ENCODE measurements around the gene ATP8B1. TPM values are rescaled to one million over a fixed set of nuclear protein-coding genes. Genes with fewer than 3 reads are reported as not detected.

ATP8B1 gene
- total RNA-seq, 1 donor from 2014 or later: 0.15 TPM

GRCh38 chr18:57809190-57809589 is 6.1 kb upstream of the ATP8B1 start:
- peaks cover 15% of the 10 kb centered on the region for H3K27me3 Mint-ChIP-seq (ENCODE audit: insufficient read depth, low read depth)
- H3K36me3 ChIP-seq: no peaks in the 10 kb centered on the region
- no peak overlapping the region for H3K27ac Mint-ChIP-seq
- no peaks in the 10 kb centered on the region for H3F3A ChIP-seq (ENCODE audit: low read depth)
- no peak overlapping the region for H3K4me3 Mint-ChIP-seq
- H3K9me3 ChIP-seq (ENCODE audit: low read depth): no peaks in the 10 kb centered on the region
- no peak overlapping the region for H3K4me3 ChIP-seq
- H3K27ac ChIP-seq: no peak overlapping the region
- H3K4me1 Mint-ChIP-seq: no peaks in the 10 kb centered on the region
- H2AFZ ChIP-seq (replicated peaks): no peak overlapping the region
- peaks cover 44% of the 10 kb centered on the region for H3K27me3 ChIP-seq
- no peaks in the 10 kb centered on the region for H3K4me1 ChIP-seq
- no peak overlapping the region for H3K4me2 ChIP-seq
- H4K20me1 ChIP-seq (ENCODE audit: low read depth): no peaks in the 10 kb centered on the region
- no peaks in the 10 kb centered on the region for H3K79me2 ChIP-seq (ENCODE audit: low read depth)
- H3K9ac ChIP-seq: no peak overlapping the region
- peaks cover 6% of the 10 kb centered on the region for H3K9me3 Mint-ChIP-seq
- TF ChIP-seq CTCF (IDR thresholded peaks at IDR 0.05) (no peak), EZH2 (IDR thresholded peaks at IDR 0.05) (no peak), EZH2phosphoT487 (IDR thresholded peaks at IDR 0.05) (no peak)
- DNase-seq (ENCODE audit: low spot score): no peak
- H3K36me3 Mint-ChIP-seq: peaks cover 5% of the 10 kb centered on the region

- DNase-seq (ENCODE audit: low spot score): no peak
- H3K4me1 ChIP-seq: peaks cover 2% of the 10 kb centered on the region
- H3K27ac Mint-ChIP-seq: no peak overlapping the region
- TF ChIP-seq EZH2 (IDR thresholded peaks at IDR 0.05) (no peak), CTCF (IDR thresholded peaks at IDR 0.05) (no peak), EZH2phosphoT487 (IDR thresholded peaks at IDR 0.05) (no peak)
- no peak overlapping the region for H3K4me3 Mint-ChIP-seq
- no peaks in the 10 kb centered on the region for H3K9me3 ChIP-seq (ENCODE audit: low read depth)
- peaks cover 27% of the 10 kb centered on the region for H3K27me3 Mint-ChIP-seq (ENCODE audit: insufficient read depth, low read depth)
- H3K36me3 ChIP-seq: no peaks in the 10 kb centered on the region
- H3K79me2 ChIP-seq (ENCODE audit: low read depth): no peaks in the 10 kb centered on the region
- no peak overlapping the region for H3K4me3 ChIP-seq
- H3K27ac ChIP-seq: no peak overlapping the region
- no peaks in the 10 kb centered on the region for H3K9me3 Mint-ChIP-seq
- H3K36me3 Mint-ChIP-seq: no peaks in the 10 kb centered on the region
- H3K27me3 ChIP-seq: peaks cover 61% of the 10 kb centered on the region
- peaks cover 3% of the 10 kb centered on the region for H3F3A ChIP-seq (ENCODE audit: low read depth)
- H2AFZ ChIP-seq (replicated peaks): no peak overlapping the region
- H4K20me1 ChIP-seq (ENCODE audit: low read depth): peaks cover 2% of the 10 kb centered on the region
- no peak overlapping the region for H3K9ac ChIP-seq
- no peak overlapping the region for H3K4me2 ChIP-seq
- no peaks in the 10 kb centered on the region for H3K4me1 Mint-ChIP-seq
Measured at GRCh38 chr18:57807336-57808117, 4.4 kb upstream of the ATP8B1 start.

- H3K27ac Mint-ChIP-seq: no peak overlapping the region
- DNase-seq (ENCODE audit: low spot score): no peak
- Histone ChIP-seq H4K20me1 (ENCODE audit: low read depth) (peaks cover 8% of the 10 kb centered on the region), H3K4me2 (no peak overlapping the region), H3K9me3 (ENCODE audit: low read depth) (no peaks in the 10 kb centered on the region), H3K4me3 (no peak overlapping the region), H2AFZ (replicated peaks) (no peak overlapping the region), H3K36me3 (no peaks in the 10 kb centered on the region), H3F3A (ENCODE audit: low read depth) (peaks cover 3% of the 10 kb centered on the region), H3K27me3 (peaks cover 67% of the 10 kb centered on the region), H3K79me2 (ENCODE audit: low read depth) (no peaks in the 10 kb centered on the region), H3K9ac (no peak overlapping the region), H3K27ac (no peak overlapping the region), H3K4me1 (peaks cover 6% of the 10 kb centered on the region)
- peaks cover 6% of the 10 kb centered on the region for H3K4me1 Mint-ChIP-seq
- TF ChIP-seq EZH2 (IDR thresholded peaks at IDR 0.05) (no peak), EZH2phosphoT487 (IDR thresholded peaks at IDR 0.05) (no peak), CTCF (IDR thresholded peaks at IDR 0.05) (no peak)
- H3K4me3 Mint-ChIP-seq: no peak overlapping the region
- H3K27me3 Mint-ChIP-seq (ENCODE audit: insufficient read depth, low read depth): peaks cover 32% of the 10 kb centered on the region
- H3K36me3 Mint-ChIP-seq: no peaks in the 10 kb centered on the region
- no peaks in the 10 kb centered on the region for H3K9me3 Mint-ChIP-seq
Measured at GRCh38 chr18:57806978-57807285, 3.8 kb upstream of the ATP8B1 start.
